K562 (cell line): Measurements from ENCODE around the gene OR2T29. TPM values are rescaled to one million over a fixed set of nuclear protein-coding genes. Genes with fewer than 3 reads are reported as not detected.
A peak's percentile ranks its signal among the peaks of the same experiment; 100 is the strongest.
"Not testable (repeated sequence)": the region's sequence is repeated elsewhere in the genome, so short reads cannot be mapped to it uniquely, and the experiment has no call there.

Experiments used
- ATAC-seq: fragments of 200-7000 bp; cut with Tn5 transposase; 3 replicates; pipeline ENCODE4 v1.9.1; 2020; ENCODE audit warnings: moderate library complexity
- Bru-seq: library from RNA; stranded (reverse); fragments of 400-500 nt; gene quantifications from one replicate; lab custom pipeline; 2021; lab: Mats Ljungman, UMichigan
- BruChase-seq, 2 experiments: library from RNA; stranded (reverse); fragments of 400-500 nt; gene quantifications; one replicate each; lab custom pipeline; 2021; lab: Mats Ljungman, UMichigan
- BruUV-seq: library from RNA; stranded (reverse); fragments of 400-500 nt; replicated peaks from 2 replicates; lab custom pipeline; 2021; lab: Mats Ljungman, UMichigan
- CTCF ChIA-PET: fragments of 300-600 bp; formaldehyde crosslinking; extraction: SDS; loops from one replicate; lab custom pipeline; 2021; ENCODE audit warnings: low intra/inter-chr PET ratio; lab: Yijun Ruan, JAX
- POLR2A ChIA-PET: fragments of 300-600, 350-650 bp; sonication (Branson Sonifier 250); formaldehyde crosslinking; extraction: SDS; loops from one replicate; lab custom pipeline; 2021; ENCODE audit warnings: antibody characterized with exemption, inconsistent platforms; lab: Yijun Ruan, JAX
- DNase-seq, 4 experiments: peaks; one replicate each; pipeline versions ENCODE4 v3.0.0 to v3.0.0-alpha.2; 2011 to 2018; ENCODE audit warnings: low spot score in 3 of 4, mixed read lengths in 3 of 4; ENCODE audit errors: extremely low read depth in 1 of 4
- FAIRE-seq: peaks from 2 replicates; lab custom pipeline; 2011; peaks lifted over from hg19 to GRCh38; lab: Jason Lieb, UNC
- H2AFZ ChIP-seq: 2 replicates; pipeline ENCODE4 v1.6.0; 2011; ENCODE audit warnings: low read depth, low read length, control low read depth, inconsistent platforms
- H3K27ac ChIP-seq: fragments of 200-600 bp; 3 replicates; pipeline ENCODE4 v1.8.0; 2011; ENCODE audit warnings: low read depth, mild to moderate bottlenecking, control low read depth, inconsistent platforms, low read length, moderate library complexity, mixed read lengths; ENCODE audit errors: extremely low read depth
- H3K27me3 ChIP-seq, 2 experiments: fragments of 300-600 bp in 1 of 2; 2 replicates in 1 of 2; 3 replicates in 1 of 2; pipeline versions ENCODE4 v1.6.0 to v1.8.0; 2011; ENCODE audit warnings: inconsistent platforms in 2 of 2, low read length in 2 of 2, mild to moderate bottlenecking in 1 of 2, mixed read lengths in 1 of 2, moderate library complexity in 1 of 2; ENCODE audit not compliant: control insufficient read depth in 2 of 2, insufficient read depth in 2 of 2
- H3K36me3 ChIP-seq: fragments of 300-600 bp; 3 replicates; pipeline ENCODE4 v1.8.0; 2011; ENCODE audit warnings: mild to moderate bottlenecking, low read length, inconsistent platforms; ENCODE audit not compliant: control insufficient read depth, insufficient read depth
- H3K4me1 ChIP-seq, 2 experiments: fragments of 200-600 bp in 1 of 2; replicated peaks in 1 of 2; 2 replicates in 1 of 2; 3 replicates in 1 of 2; pipeline versions ENCODE4 v1.5.1 to v1.8.0; 2011; ENCODE audit warnings: inconsistent platforms in 2 of 2, low read length in 2 of 2, mild to moderate bottlenecking in 1 of 2, mixed read lengths in 1 of 2, moderate library complexity in 1 of 2; ENCODE audit not compliant: control insufficient read depth in 2 of 2, insufficient read depth in 2 of 2
- H3K4me2 ChIP-seq: 2 replicates; pipeline ENCODE4 v1.6.1; 2011; ENCODE audit warnings: low read length, control low read depth, inconsistent platforms, mixed read lengths; ENCODE audit not compliant: insufficient read depth
- H3K4me3 ChIP-seq: fragments of 200-600 bp; sonication (generic), shearing (Covaris generic); 2 replicates; pipeline ENCODE4 v1.5.1; 2016; ENCODE audit warnings: control low read depth, inconsistent platforms
- H3K79me2 ChIP-seq: fragments of 200-600 bp; 3 replicates; pipeline ENCODE4 v1.8.0; 2011; ENCODE audit warnings: low read length, inconsistent platforms; ENCODE audit not compliant: control insufficient read depth, insufficient read depth
- H3K9ac ChIP-seq, 2 experiments: 2 replicates each; pipeline versions ENCODE4 v1.6.0 to v1.6.1; 2011; ENCODE audit warnings: low read depth in 2 of 2, low read length in 2 of 2, control low read depth in 1 of 2, inconsistent platforms in 1 of 2, mild to moderate bottlenecking in 1 of 2, mixed read lengths in 1 of 2; ENCODE audit not compliant: insufficient read depth in 1 of 2
- H3K9me1 ChIP-seq: one replicate; pipeline ENCODE4 v1.6.0; 2011; ENCODE audit warnings: inconsistent platforms, mild to moderate bottlenecking, low read length, moderate library complexity; ENCODE audit not compliant: control insufficient read depth, insufficient read depth
- H3K9me3 ChIP-seq: replicated peaks from 2 replicates; pipeline ENCODE4 v1.5.1; 2011; ENCODE audit warnings: low read depth, low read length, inconsistent platforms; ENCODE audit not compliant: control insufficient read depth, insufficient read depth
- H4K20me1 ChIP-seq: replicated peaks from 2 replicates; pipeline ENCODE4 v1.6.1; 2011; ENCODE audit warnings: low read length, inconsistent platforms, mixed read lengths; ENCODE audit not compliant: control insufficient read depth, insufficient read depth
- HDAC8 ChIP-seq: fragments of 450-650 bp; IDR thresholded peaks from 2 replicates; pipeline ENCODE4 v1.6.1; 2016; ENCODE audit warnings: mild to moderate bottlenecking, missing genetic modification characterization, moderate library complexity, missing compliant biosample characterization
- RAD21 ChIP-seq, 2 experiments: fragments of 250-450 bp in 1 of 2; fragments of 450-650 bp in 1 of 2; sonication (Bioruptor Pico) in 1 of 2; formaldehyde crosslinking in 1 of 2; IDR thresholded peaks in 1 of 2; conservative IDR thresholded peaks in 1 of 2; 2 replicates each; pipeline versions ENCODE4 v1.4.0 to v1.8.0; 2020 to 2022; ENCODE audit warnings: mild to moderate bottlenecking in 2 of 2, moderate library complexity in 1 of 2
- THRA ChIP-seq: fragments of 450-650 bp; IDR thresholded peaks from 2 replicates; pipeline ENCODE4 v1.6.1; 2017; ENCODE audit warnings: mild to moderate bottlenecking, moderate library complexity
- XRCC5 ChIP-seq: fragments of 200-400 bp; formaldehyde crosslinking; IDR thresholded peaks from 2 replicates; pipeline ENCODE4 v1.6.1; 2017; ENCODE audit warnings: low read depth, mild to moderate bottlenecking, low read length
- ZNF277 ChIP-seq: fragments of 250-450 bp; sonication (Bioruptor Pico); IDR thresholded peaks from 2 replicates; pipeline ENCODE4 v1.8.0; 2022; ENCODE audit warnings: inconsistent platforms, mild to moderate bottlenecking, moderate library complexity, borderline replicate concordance
- WGBS: fragments of 100-300 bp; shearing (Covaris generic); methylation state at CpG from one replicate; pipeline ENCODE4 v1.1.6; 2016; ENCODE audit warnings: low coverage, mixed read lengths; ENCODE audit not compliant: insufficient coverage; ENCODE audit errors: missing lambda C conversion rate; 5-methylcytosine and 5-hydroxymethylcytosine counted together
- in situ Hi-C: fragments of 300-500 bp; cut with MboI; formaldehyde crosslinking; loops from 4 replicates; pipeline ENCODE4 v1.15.0; 2018; ENCODE audit warnings: inconsistent platforms, mixed read lengths
- intact Hi-C: fragments of 100-400 bp; cut with micrococcal nuclease; formaldehyde crosslinking; loops from 2 replicates; pipeline ENCODE4 v1.14.2; 2022
- long read RNA-seq, 3 experiments: library from polyadenylated mRNA in 2 of 3; library from RNA in 1 of 3; unstranded in 2 of 3; stranded (forward) in 1 of 3; transcript quantifications; one replicate each; pipeline ENCODE4 v2.0.0, GENCODE V29; 2019 to 2022
- polyA minus RNA-seq, 3 experiments: library from RNA; depleted of rRNA, polyadenylated mRNA; stranded (reverse); fragments of >200 nt; gene quantifications; 2 replicates each; pipeline ENCODE4 v1.2.3, GENCODE V29; 2011
- polyA plus RNA-seq, 8 experiments: library from polyadenylated mRNA; depleted of rRNA in 4 of 8; stranded (reverse) in 5 of 8; unstranded in 3 of 8; fragments of >200 nt; fragmentation: Nextera tagmentation in 2 of 8; fragmentation: Illumina TruSeq in 1 of 8; extraction: Ambion mirVana in 2 of 8; extraction: Trizol in 1 of 8; gene quantifications; 2 replicates each; pipeline versions ENCODE4 v1.2.1 to v1.2.3, GENCODE V29; 2011 to 2014; ENCODE audit warnings: inconsistent platforms in 1 of 8, missing spikeins in 1 of 8
- total RNA-seq, 7 experiments: library from RNA; depleted of rRNA in 6 of 7; stranded (reverse); fragments of >200 nt in 6 of 7; fragmentation: Illumina TruSeq in 2 of 7; extraction: Trizol in 2 of 7; gene quantifications; 2 replicates each; pipeline versions ENCODE4 v1.2.1 to v1.2.3, GENCODE V29; 2011 to 2021; ENCODE audit warnings: low replicate concordance in 1 of 7

Gene OR2T29
- not detected in 2 replicates for total RNA-seq (2011; cell fraction: chromatin; rRNA removed; ENCODE audit: low replicate concordance)
- total RNA-seq (2011; cell fraction: nucleolus; rRNA removed), result not detected in 2 replicates
- total RNA-seq (2011; cell fraction: nucleoplasm; rRNA removed), result not detected in 2 replicates
- total RNA-seq (2014; rRNA removed) (not detected in 2 replicates), total RNA-seq (2014; rRNA removed; fragmentation: Illumina TruSeq; extraction: Trizol) (not detected in 2 replicates), total RNA-seq (2015; rRNA removed; fragmentation: Illumina TruSeq; extraction: Trizol) (not detected in 2 replicates), total RNA-seq (2021) (not detected in 2 replicates), polyA plus RNA-seq (2011; rRNA removed) (not detected in 2 replicates), polyA plus RNA-seq (2014; fragmentation: Illumina TruSeq; extraction: Trizol) (not detected in 2 replicates), polyA plus RNA-seq (2014; fragmentation: Nextera tagmentation; extraction: Ambion mirVana) (not detected), polyA plus RNA-seq (2014; rRNA removed) (not detected in 2 replicates), polyA minus RNA-seq (2011; rRNA and poly(A)+ RNA removed) (not detected in 2 replicates), Bru-seq, nascent RNA (not detected), BruChase-seq, experiment 1, labeled RNA remaining after a 2-hour chase (not detected), BruChase-seq, experiment 2, labeled RNA remaining after a 6-hour chase (not detected)
- polyA plus RNA-seq (2011; cell fraction: cytosol; rRNA removed), result not detected in 2 replicates
- polyA plus RNA-seq (2011; cell fraction: nucleus; rRNA removed), result not detected in 2 replicates
- not detected in 2 replicates for polyA plus RNA-seq (2012)
- not detected in 2 replicates for polyA minus RNA-seq (2011; cell fraction: cytosol; rRNA and poly(A)+ RNA removed)
- polyA minus RNA-seq (2011; cell fraction: nucleus; rRNA and poly(A)+ RNA removed), result not detected in 2 replicates
- long read RNA-seq, experiment 1, result 0 reads
- long read RNA-seq, experiment 2, result 0 reads
- long read RNA-seq, experiment 3, result 0 reads

GRCh38 chr1:248562672-248563071 lies at the start of gene OR2T29:
TSS of gene OR2T29 (minus strand) at chr1:248562772. CDS start at chr1:248559491, 3,281 bp downstream.
- H4K20me1 ChIP-seq, ATAC-seq, POLR2A ChIA-PET, intact Hi-C loops, H3K27me3 ChIP-seq, H3K4me2 ChIP-seq, H3K9me1 ChIP-seq, BruUV-seq, H3K9me3 ChIP-seq, H3K27ac ChIP-seq, CTCF ChIA-PET, H3K4me3 ChIP-seq, in situ Hi-C loops, FAIRE-seq, H3K79me2 ChIP-seq, H3K4me1 ChIP-seq, DNase-seq, H2AFZ ChIP-seq, H3K36me3 ChIP-seq, H3K9ac ChIP-seq: not testable (repeated sequence)
- 0% methylated on average over 1 of the region's 3 CpGs for WGBS

- Histone ChIP-seq H3K4me1 (no peaks in the 10 kb centered on the region), H3K27ac (no peak overlapping the region), H3K27me3 (no peaks in the 10 kb centered on the region), H3K9me3 (no peaks in the 10 kb centered on the region), H3K4me3 (no peak overlapping the region), H3K4me2 (no peak overlapping the region), H3K9me1 (no peaks in the 10 kb centered on the region), H2AFZ (no peak overlapping the region), H3K79me2 (no peaks in the 10 kb centered on the region), H3K9ac (no peak overlapping the region), H4K20me1 (no peaks in the 10 kb centered on the region), H3K36me3 (no peaks in the 10 kb centered on the region)
- ATAC-seq (no peak), DNase-seq (no peak), FAIRE-seq (no peak)
- in situ Hi-C loops (no loop called here), intact Hi-C loops (no loop called here)
- no CpG with 5 or more reads among the region's 4 CpGs for WGBS
- TF ChIP-seq THRA, result no peak
- TF ChIP-seq ZNF277 (CRISPR knock-in tag), result no peak
- TF ChIP-seq XRCC5, result no peak
- no peak for TF ChIP-seq HDAC8 (tag)
- 0 out of 4 replicates have a peak, but pooled peaks of 1 of the 2 experiments have one; percentile 7 for TF ChIP-seq RAD21 (CRISPR knock-in tag; conservative IDR thresholded peaks at IDR 0.05 in 1 of 2, IDR thresholded peaks at IDR 0.05 in 1 of 2)
- ChIA-PET POLR2A (interaction anchor here (0.7 kb wide), 1 partner anchor 224 kb away, joined by 3 read pairs; no protein-coding TSS in a partner anchor), CTCF (no interaction called here)
- no TSS peak for BruUV-seq
Measured at GRCh38 chr1:248611883-248612414, 49.4 kb upstream of the OR2T29 start.
